Ectodermal cell (in vitro differentiated cells): ENCODE measurements around the gene SLC9B2. TPM values are rescaled to one million over a fixed set of nuclear protein-coding genes. Genes with fewer than 3 reads are reported as not detected.

Experiments used
- H3K27ac ChIP-seq: 2 replicates; pipeline ENCODE4 v1.7.0; 2013; ENCODE audit warnings: mild to moderate bottlenecking, low read depth, low read length; ENCODE audit not compliant: insufficient read depth, poor library complexity, severe bottlenecking
- H3K27me3 ChIP-seq: 2 replicates; pipeline ENCODE4 v1.7.0; 2013; ENCODE audit warnings: mild to moderate bottlenecking, low read length; ENCODE audit not compliant: insufficient read depth, control insufficient read depth, poor library complexity, severe bottlenecking
- H3K36me3 ChIP-seq: one replicate; pipeline ENCODE4 v1.7.0; 2013; ENCODE audit warnings: low read length; ENCODE audit not compliant: control insufficient read depth, insufficient read depth
- H3K4me1 ChIP-seq: one replicate; pipeline ENCODE4 v1.7.0; 2013; ENCODE audit warnings: low read length; ENCODE audit not compliant: control insufficient read depth, insufficient read depth
- H3K4me3 ChIP-seq: 2 replicates; pipeline ENCODE4 v1.7.0; 2013; ENCODE audit warnings: low read depth, low read length, control low read depth; ENCODE audit not compliant: insufficient read depth
- H3K9me3 ChIP-seq: 2 replicates; pipeline ENCODE4 v1.7.0; 2013; ENCODE audit warnings: mild to moderate bottlenecking, low read length, moderate library complexity; ENCODE audit not compliant: control insufficient read depth
- WGBS, 2 experiments: methylation state at CpG; one replicate each; pipeline ENCODE4 v1.1.7; 2013; ENCODE audit warnings: missing lambda C conversion rate in 2 of 2; 5-methylcytosine and 5-hydroxymethylcytosine counted together
- polyA plus RNA-seq, 4 experiments: library from polyadenylated mRNA; stranded (reverse); fragments of 50-300 nt; gene quantifications; one replicate each; pipeline ENCODE4 v1.2.3, GENCODE V29; 2013

Gene SLC9B2
- polyA plus RNA-seq (2013, experiment 1 of 4), result 11.9 TPM
- polyA plus RNA-seq (2013, experiment 2 of 4), result 12.5 TPM
- polyA plus RNA-seq (2013, experiment 3 of 4), result 10.0 TPM
- 11.8 TPM for polyA plus RNA-seq (2013, experiment 4 of 4)

GRCh38 chr4:103076747-103077347 lies at the start of gene SLC9B2:
Gene SLC9B2 (minus strand): TSS chr4:103076761. CDS start chr4:103067550, 9,211 bp downstream.
- WGBS, 2 experiments, result 26 to 28% methylated on average over 21 of the region's 21 CpGs

DNA sequence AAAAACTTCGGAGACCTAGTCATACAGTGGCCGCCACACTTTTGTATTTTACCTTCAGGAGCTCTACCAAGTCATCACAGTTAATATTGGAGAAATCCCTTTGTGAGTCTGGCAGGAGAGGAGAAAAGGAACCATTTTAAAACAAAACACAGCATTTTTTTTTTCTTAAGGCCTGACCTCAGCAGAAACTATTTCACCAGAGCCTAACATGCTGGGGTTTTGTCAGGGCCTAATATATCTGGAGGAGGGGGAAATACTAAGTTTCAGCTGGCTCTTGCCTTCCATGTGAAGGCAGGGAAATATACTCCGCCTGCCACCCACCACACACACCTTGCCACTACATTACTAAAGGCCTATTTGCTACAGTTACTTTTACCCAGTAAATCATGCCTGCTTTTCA lies 49.6 kb upstream of the SLC9B2 start:
- WGBS, 2 experiments, result 99 to 100% methylated on average over 3 of the region's 3 CpGs

More at GRCh38 chr4:103076747-103077347, at the start of gene SLC9B2:
- Histone ChIP-seq H3K4me1 (peaks cover 4% of the 10 kb centered on the region), H3K27ac (no peak within 1 kb of the TSS), H3K27me3 (peaks cover 28% of the 10 kb centered on the region), H3K9me3 (no peaks in the 10 kb centered on the region), H3K4me3 (peak within 1 kb of the TSS; percentile 82), H3K36me3 (no peaks in the 10 kb centered on the region)

GRCh38 chr4:103123114-103123513 lies 46.6 kb upstream of the SLC9B2 start:
- Histone ChIP-seq H3K27ac (no peak overlapping the region), H3K36me3 (peaks cover 15% of the 10 kb centered on the region), H3K27me3 (no peaks in the 10 kb centered on the region), H3K4me3 (no peak overlapping the region), H3K9me3 (no peaks in the 10 kb centered on the region), H3K4me1 (no peaks in the 10 kb centered on the region)
- 93 to 97% methylated on average over 2 to 3 of the region's 3 CpGs for WGBS, 2 experiments

More for the DNA sequence above, 49.6 kb upstream of the SLC9B2 start:
- Histone ChIP-seq H3K36me3 (peaks cover 28% of the 10 kb centered on the region), H3K4me1 (no peaks in the 10 kb centered on the region), H3K27me3 (no peaks in the 10 kb centered on the region), H3K4me3 (no peak overlapping the region), H3K27ac (no peak overlapping the region), H3K9me3 (no peaks in the 10 kb centered on the region)

DNA sequence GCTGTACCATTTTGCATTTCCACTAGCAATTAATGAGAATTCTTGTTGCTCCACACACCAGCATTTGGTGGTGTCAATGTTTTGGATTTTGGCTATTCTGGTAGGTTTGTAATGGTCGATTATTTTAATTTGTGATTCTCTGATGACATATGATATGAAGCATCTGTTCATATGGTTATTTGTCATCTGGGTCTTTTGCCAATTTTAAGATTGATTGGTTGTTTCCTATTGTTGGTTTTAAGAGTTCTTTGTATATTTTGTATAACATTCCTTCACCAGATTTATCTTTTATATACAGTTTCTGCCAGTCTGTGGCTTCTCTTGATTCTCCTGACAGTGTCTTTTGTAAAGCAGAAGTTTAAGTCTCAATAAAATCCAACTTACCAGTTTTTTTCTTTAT lies 41.6 kb upstream of the SLC9B2 start:
- Histone ChIP-seq H3K27me3 (no peaks in the 10 kb centered on the region), H3K4me3 (no peak overlapping the region), H3K9me3 (no peaks in the 10 kb centered on the region), H3K36me3 (peaks cover 17% of the 10 kb centered on the region), H3K27ac (no peak overlapping the region), H3K4me1 (no peaks in the 10 kb centered on the region)
- 89 to 100% methylated on average over 1 of the region's 1 CpG for WGBS, 2 experiments

GRCh38 chr4:103111598-103111997 lies 35.0 kb upstream of the SLC9B2 start:
- H3K27ac ChIP-seq, result no peak overlapping the region
- H3K9me3 ChIP-seq, result no peaks in the 10 kb centered on the region
- no peaks in the 10 kb centered on the region for H3K4me1 ChIP-seq
- H3K36me3 ChIP-seq, result peaks cover 36% of the 10 kb centered on the region
- no peak overlapping the region for H3K4me3 ChIP-seq
- H3K27me3 ChIP-seq, result no peaks in the 10 kb centered on the region
- 90 to 100% methylated on average over 1 of the region's 4 CpGs for whole genome bisulfite sequencing, 2 experiments

- no peak overlapping the region for H3K27ac ChIP-seq
- H3K4me1 ChIP-seq, result no peaks in the 10 kb centered on the region
- no peak overlapping the region for H3K4me3 ChIP-seq
- 97% methylated on average over 4 of the region's 4 CpGs for WGBS, 2 experiments
- H3K27me3 ChIP-seq, result no peaks in the 10 kb centered on the region
- H3K9me3 ChIP-seq, result no peaks in the 10 kb centered on the region
- peaks cover 24% of the 10 kb centered on the region for H3K36me3 ChIP-seq
These were observed 32.0 kb upstream of the SLC9B2 start for GRCh38 chr4:103108542-103108941.

DNA sequence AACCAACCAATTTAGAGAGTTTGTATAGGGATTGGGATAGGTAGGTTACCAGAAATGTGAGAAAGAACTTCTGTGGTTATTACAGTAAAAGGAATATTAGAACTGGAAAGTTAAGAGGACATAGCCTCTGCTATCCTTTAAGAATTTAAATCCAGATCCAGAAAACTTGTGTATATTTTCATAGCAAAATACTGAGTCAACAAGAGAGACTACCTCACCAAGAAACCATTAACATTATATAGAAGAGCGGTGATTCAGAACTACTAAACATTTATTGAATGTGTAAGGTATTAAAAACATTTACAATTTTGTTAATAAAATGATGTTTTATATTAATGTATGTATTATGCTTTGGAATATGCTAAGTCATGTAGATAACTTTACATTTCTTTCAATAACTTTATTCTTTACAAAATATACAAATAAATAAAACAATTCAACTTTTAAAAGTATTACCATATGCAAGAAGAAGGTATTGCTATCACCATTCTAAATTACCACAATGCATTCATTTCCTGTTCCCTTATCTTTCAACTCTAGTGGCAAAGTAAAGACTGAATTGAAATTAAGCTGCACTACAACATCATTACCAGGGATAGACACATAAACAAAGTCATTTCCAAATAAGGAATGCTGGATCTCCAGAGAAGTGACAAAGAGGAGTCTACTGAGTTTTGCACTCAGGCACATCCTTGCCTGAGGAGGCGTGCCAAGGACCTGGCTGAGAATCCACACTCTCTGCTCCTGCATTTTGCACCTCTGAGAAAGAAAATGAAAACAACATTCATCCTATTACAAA lies 29.2 kb upstream of the SLC9B2 start:
- H3K27ac ChIP-seq, result no peak overlapping the region
- WGBS, 2 experiments, result 85 to 94% methylated on average over 1 of the region's 2 CpGs
- no peaks in the 10 kb centered on the region for H3K9me3 ChIP-seq
- no peak overlapping the region for H3K4me3 ChIP-seq
- H3K4me1 ChIP-seq, result no peaks in the 10 kb centered on the region
- H3K27me3 ChIP-seq, result no peaks in the 10 kb centered on the region
- H3K36me3 ChIP-seq, result peaks cover 24% of the 10 kb centered on the region

DNA sequence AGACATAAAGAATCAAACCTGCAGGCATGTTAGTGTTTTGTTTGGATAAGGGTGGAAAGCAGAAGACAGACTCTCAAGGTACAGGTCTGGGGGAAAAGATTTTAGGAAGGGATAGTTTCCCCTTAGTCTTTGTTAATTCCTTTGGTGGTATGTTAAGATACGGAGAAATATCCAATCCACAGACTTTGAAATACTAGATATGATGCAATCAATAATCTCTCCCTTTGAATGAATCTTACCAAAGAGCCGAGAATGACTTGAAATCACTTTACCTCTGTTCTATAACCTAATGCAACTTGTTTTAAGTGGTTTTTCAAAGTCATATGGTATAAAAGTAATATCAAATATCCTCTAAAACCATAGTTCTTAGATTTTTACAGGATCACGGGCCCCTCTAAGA lies 28.3 kb upstream of the SLC9B2 start:
- Histone ChIP-seq H3K9me3 (no peaks in the 10 kb centered on the region), H3K4me1 (no peaks in the 10 kb centered on the region), H3K4me3 (no peak overlapping the region), H3K36me3 (peaks cover 15% of the 10 kb centered on the region), H3K27ac (no peak overlapping the region), H3K27me3 (no peaks in the 10 kb centered on the region)
- WGBS, 2 experiments, result 86 to 93% methylated on average over 1 to 3 of the region's 3 CpGs

DNA sequence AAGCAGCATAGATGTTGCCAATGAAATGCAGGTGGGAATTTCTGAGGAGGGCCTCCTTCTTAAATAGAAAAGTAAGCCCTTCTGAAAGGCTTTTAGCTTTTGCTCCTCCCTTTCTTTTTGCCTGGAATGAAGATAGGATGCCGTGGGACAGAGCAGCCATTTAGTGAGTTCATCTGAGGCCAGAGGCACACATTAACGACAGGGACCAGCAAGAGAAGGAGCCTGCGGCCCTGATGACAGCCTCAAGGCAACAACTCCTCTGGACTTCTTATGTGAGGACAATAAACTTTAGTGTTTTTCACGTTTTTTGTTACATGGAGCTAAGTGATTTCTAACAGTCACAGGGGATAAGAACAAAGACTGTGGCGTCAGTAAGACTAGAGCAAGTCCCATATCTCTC lies 24.1 kb upstream of the SLC9B2 start:
- WGBS, 2 experiments, result 70 to 71% methylated on average over 5 of the region's 5 CpGs
- no peaks in the 10 kb centered on the region for H3K36me3 ChIP-seq
- H3K4me3 ChIP-seq, result no peak overlapping the region
- H3K4me1 ChIP-seq, result no peaks in the 10 kb centered on the region
- H3K27ac ChIP-seq, result no peak overlapping the region
- H3K9me3 ChIP-seq, result no peaks in the 10 kb centered on the region
- H3K27me3 ChIP-seq, result no peaks in the 10 kb centered on the region

- Histone ChIP-seq H3K36me3 (no peaks in the 10 kb centered on the region), H3K27me3 (no peaks in the 10 kb centered on the region), H3K4me1 (no peaks in the 10 kb centered on the region), H3K27ac (no peak within 1 kb of the TSS), H3K4me3 (peak within 1 kb of the TSS; percentile 60), H3K9me3 (no peaks in the 10 kb centered on the region)
- 17% methylated on average over 11 of the region's 11 CpGs for WGBS, 2 experiments
These were observed 23.3 kb upstream of the SLC9B2 start, which contains the start of gene BDH2 for GRCh38 chr4:103099691-103100392. Gene BDH2 (minus strand): TSS chr4:103099834. CDS start chr4:103096254, 3,580 bp downstream.
